ENCODE data around the gene LSM7. TPM values are rescaled to one million over a fixed set of nuclear protein-coding genes. Genes with fewer than 3 reads are reported as not detected.

Gene LSM7
- total and polyA plus RNA-seq, 2 of the 13 experiments (the other 11 are each of a cell fraction or from before 2014, with no cell fraction given) = 140 to 205 TPM

DNA sequence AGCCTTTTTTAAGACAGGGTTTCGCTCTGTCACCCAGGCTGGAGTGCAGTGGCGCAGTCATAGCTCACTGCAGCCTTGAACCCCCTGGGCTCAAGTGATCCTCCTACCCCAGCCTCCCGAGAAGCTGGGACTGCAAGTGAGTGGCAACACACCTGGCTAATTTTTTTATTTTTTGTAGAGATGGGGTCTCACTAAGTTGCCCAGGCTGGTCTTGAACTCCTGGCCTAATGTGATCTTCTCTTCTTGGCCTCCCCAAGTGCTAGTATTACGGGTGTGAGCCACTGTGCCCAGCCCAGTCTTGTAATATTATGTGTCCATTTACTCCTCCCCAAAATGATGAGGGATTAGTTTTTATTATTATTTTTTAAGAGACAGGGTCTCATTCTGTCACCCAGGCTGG, 17.3 kb downstream of the LSM7 start:
- intact Hi-C loops (cut with micrococcal nuclease; ENCODE audit: unreplicated experiment) = loop anchor here (10.0 kb wide), 2 partner anchors 76 to 304 kb away; partner anchors contain the start of genes PLEKHJ1 and SF3A2
- FAIRE-seq = no peak
- Histone ChIP-seq H3K4me2 (ENCODE audit: low read depth, low read length) (no peak overlapping the region), H3K9me3 (ENCODE audit: low read length) (peaks cover 9% of the 10 kb centered on the region), H3K36me3 (replicated peaks in 1 of 2; ENCODE audit: control insufficient read depth in 1 of 2, insufficient read depth in 2 of 2, low read length in 2 of 2) (no peaks in the 10 kb centered on the region), H4K20me1 (ENCODE audit: insufficient read depth, low read length) (no peaks in the 10 kb centered on the region), H3K79me2 (ENCODE audit: insufficient read depth, low read length) (no peaks in the 10 kb centered on the region), H3K9ac (ENCODE audit: insufficient read depth, low read depth, low read length) (no peak overlapping the region), H3K27me3 (ENCODE audit: control insufficient read depth in 1 of 2, insufficient read depth in 2 of 2, low read length in 2 of 2) (peaks cover 10 to 39% of the 10 kb centered on the region in 2 experiments), H2AFZ (ENCODE audit: low read length) (no peak overlapping the region), H3K4me1 (ENCODE audit: insufficient read depth, low read length) (peaks cover 28% of the 10 kb centered on the region), H3K27ac (ENCODE audit: extremely low read length, insufficient read depth, low read length) (no peak overlapping the region), H3K4me3 (replicated peaks in 1 of 3; ENCODE audit: insufficient read depth in 1 of 3, low read depth in 2 of 3, low read length in 3 of 3) (no peak overlapping the region)
- no peak for ATAC-seq
- in situ Hi-C loops (cut with HindIII; ENCODE audit: extremely low pct_ligation_motif_present, low pct_unique_long_range_greater_than_20kb) = loop anchor here (10.0 kb wide), 2 partner anchors 76 to 156 kb away; partner anchors contain the start of genes AP3D1, PLEKHJ1 and SF3A2
- ChIA-PET POLR2A (no interaction called here), CTCF (ENCODE audit: low intra/inter-chr PET ratio, low total read pairs) (no interaction called here)
- WGBS (ENCODE audit: low lambda C conversion rate) = 49% methylated on average over 4 of the region's 4 CpGs
- no peak for DNase-seq (ENCODE audit: low spot score)
- BruUV-seq (replicated peaks) = no TSS peak
- TF ChIP-seq ZNF652 (CRISPR knock-in tag; IDR thresholded peaks at IDR 0.05; ENCODE audit: borderline replicate concordance, low read depth) = no peak

DNA sequence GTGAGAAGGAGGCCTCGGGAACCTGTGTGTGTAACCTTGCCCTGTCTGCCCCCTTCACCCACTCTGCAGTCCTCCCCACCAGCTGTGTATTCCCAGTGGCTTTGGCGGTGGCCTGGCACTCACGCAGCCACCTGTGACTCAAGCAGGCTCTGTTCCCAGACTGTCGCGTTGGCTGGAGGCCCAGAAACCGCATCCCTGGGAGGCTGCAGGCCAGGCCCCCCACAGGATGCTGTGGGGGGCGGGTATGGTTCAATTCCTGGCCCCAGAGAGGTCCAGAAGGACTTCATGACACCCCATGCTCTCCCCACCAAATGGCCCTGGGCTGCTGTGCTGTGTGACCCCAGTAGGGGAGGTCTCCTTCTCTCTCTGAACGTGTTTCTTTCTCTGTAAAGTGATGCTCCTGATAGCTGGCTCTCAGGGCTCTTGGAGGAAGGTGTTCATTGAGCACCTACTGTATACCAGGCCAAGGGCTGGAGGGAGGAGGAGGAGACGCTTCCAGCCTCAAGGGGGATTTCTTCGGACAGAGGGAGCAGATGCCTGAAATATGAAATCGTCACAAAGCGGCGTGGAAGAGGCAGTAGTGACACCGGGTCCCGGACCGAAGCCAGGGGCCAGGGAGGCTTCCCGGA, 18.5 kb downstream of the LSM7 start:
- H3K27ac ChIP-seq (ENCODE audit: extremely low read length, insufficient read depth, low read length) = no peak overlapping the region
- no TSS peak for BruUV-seq (replicated peaks)
- in situ Hi-C loops (cut with HindIII; ENCODE audit: extremely low pct_ligation_motif_present, low pct_unique_long_range_greater_than_20kb) (loop anchor here (10.0 kb wide), 2 partner anchors 75 to 155 kb away; partner anchors contain the start of genes AP3D1, PLEKHJ1 and SF3A2), intact Hi-C loops (cut with micrococcal nuclease; ENCODE audit: unreplicated experiment) (loop anchor here (10.0 kb wide), 2 partner anchors 75 to 305 kb away; partner anchors contain the start of genes PLEKHJ1 and SF3A2)
- peaks cover 10 to 51% of the 10 kb centered on the region in 2 experiments for H3K27me3 ChIP-seq (ENCODE audit: control insufficient read depth in 1 of 2, insufficient read depth in 2 of 2, low read length in 2 of 2)
- no peak for FAIRE-seq
- no peaks in the 10 kb centered on the region for H4K20me1 ChIP-seq (ENCODE audit: insufficient read depth, low read length)
- ChIA-PET CTCF (ENCODE audit: low intra/inter-chr PET ratio, low total read pairs) (no interaction called here), POLR2A (no interaction called here)
- 43% methylated on average over 12 of the region's 17 CpGs for WGBS (ENCODE audit: low lambda C conversion rate)
- H3K9ac ChIP-seq (ENCODE audit: insufficient read depth, low read depth, low read length) = no peak overlapping the region
- no peak overlapping the region for H2AFZ ChIP-seq (ENCODE audit: low read length)
- no peak for DNase-seq (ENCODE audit: low spot score)
- peaks cover 3% of the 10 kb centered on the region; the same call in 1 of the 2 replicates for H3K9me3 ChIP-seq (ENCODE audit: low read length)
- H3K36me3 ChIP-seq (replicated peaks in 1 of 2; ENCODE audit: control insufficient read depth in 1 of 2, insufficient read depth in 2 of 2, low read length in 2 of 2) = no peaks in the 10 kb centered on the region
- H3K4me3 ChIP-seq (replicated peaks in 1 of 3; ENCODE audit: insufficient read depth in 1 of 3, low read depth in 2 of 3, low read length in 3 of 3) = no peak overlapping the region; a peak in 1 of 6 replicates
- peak; percentile 23; the same call in 2 of the 3 replicates for ATAC-seq
- H3K4me1 ChIP-seq (ENCODE audit: insufficient read depth, low read length) = peaks cover 23% of the 10 kb centered on the region
- no peak overlapping the region; the same call in 1 of the 2 replicates for H3K4me2 ChIP-seq (ENCODE audit: low read depth, low read length)
- H3K79me2 ChIP-seq (ENCODE audit: insufficient read depth, low read length) = no peaks in the 10 kb centered on the region
- TF ChIP-seq ZNF329 (CRISPR knock-in tag; IDR thresholded peaks at IDR 0.05; ENCODE audit: low read depth) (no peak), ZNF781 (CRISPR knock-in tag; IDR thresholded peaks at IDR 0.05; ENCODE audit: borderline replicate concordance, not compliant biosample characterization) (no peak), ZNF569 (CRISPR knock-in tag; IDR thresholded peaks at IDR 0.05; ENCODE audit: borderline replicate concordance) (no peak), ZNF263 (CRISPR knock-in tag; IDR thresholded peaks at IDR 0.05) (0 out of 2 replicates have a peak, but pooled peaks have one; percentile 39), DNMT1 (CRISPR knock-in tag; IDR thresholded peaks at IDR 0.05) (no peak), ZNF878 (CRISPR knock-in tag; IDR thresholded peaks at IDR 0.05) (no peak), ZNF768 (CRISPR knock-in tag; IDR thresholded peaks at IDR 0.05) (peak; percentile 48; the same call in 1 of the 2 replicates), CREB1 (IDR thresholded peaks at IDR 0.05) (no peak), CREB1 (CRISPR knock-in tag; IDR thresholded peaks at IDR 0.05) (no peak), ZNF883 (CRISPR knock-in tag; IDR thresholded peaks at IDR 0.05; ENCODE audit: not compliant biosample characterization) (no peak), RFX5 (IDR thresholded peaks at IDR 0.05; ENCODE audit: low read depth, low read length) (no peak), TBX3 (IDR thresholded peaks at IDR 0.05; ENCODE audit: borderline replicate concordance) (no peak), JUN (CRISPR knock-in tag; IDR thresholded peaks at IDR 0.05) (no peak), ATF7 (IDR thresholded peaks at IDR 0.05) (no peak), ATF7 (CRISPR knock-in tag; IDR thresholded peaks at IDR 0.05) (0 out of 2 replicates have a peak, but pooled peaks have one; percentile 8), ZNF10 (CRISPR knock-in tag; IDR thresholded peaks at IDR 0.05; ENCODE audit: borderline replicate concordance, low read depth) (no peak), KLF13 (CRISPR knock-in tag; IDR thresholded peaks at IDR 0.05) (no peak)
- TF ChIP-seq, protein P1, sequence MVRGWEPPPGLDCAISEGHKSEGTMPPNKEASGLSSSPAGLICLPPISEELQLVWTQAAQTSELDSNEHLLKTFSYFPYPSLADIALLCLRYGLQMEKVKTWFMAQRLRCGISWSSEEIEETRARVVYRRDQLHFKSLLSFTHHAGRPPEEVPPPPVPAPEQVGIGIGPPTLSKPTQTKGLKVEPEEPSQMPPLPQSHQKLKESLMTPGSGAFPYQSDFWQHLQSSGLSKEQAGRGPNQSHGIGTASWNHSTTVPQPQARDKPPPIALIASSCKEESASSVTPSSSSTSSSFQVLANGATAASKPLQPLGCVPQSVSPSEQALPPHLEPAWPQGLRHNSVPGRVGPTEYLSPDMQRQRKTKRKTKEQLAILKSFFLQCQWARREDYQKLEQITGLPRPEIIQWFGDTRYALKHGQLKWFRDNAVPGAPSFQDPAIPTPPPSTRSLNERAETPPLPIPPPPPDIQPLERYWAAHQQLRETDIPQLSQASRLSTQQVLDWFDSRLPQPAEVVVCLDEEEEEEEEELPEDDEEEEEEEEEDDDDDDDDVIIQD (CRISPR knock-in tag; IDR thresholded peaks at IDR 0.05; ENCODE audit: low read depth) = no peak

All from HepG2 (cell line).